SU-DHL-6 (cell line): ENCODE measurements around the gene MLH1.

ENCODE experiments used
- H2AFZ ChIP-seq: fragments of 200-600 bp; sonication (generic); 2 replicates; pipeline ENCODE4 v1.6.1; 2014; ENCODE audit warnings: low read depth, mild to moderate bottlenecking, moderate library complexity, mixed read lengths, antibody characterized with exemption, low read length; ENCODE audit not compliant: severe bottlenecking
- H3F3A ChIP-seq: fragments of 200-600 bp; shearing (Covaris generic); 2 replicates; pipeline ENCODE4 v1.6.0; 2016; ENCODE audit warnings: antibody characterized with exemption, mild to moderate bottlenecking; ENCODE audit not compliant: insufficient read depth
- H3K27ac ChIP-seq: fragments of 200-600 bp; sonication (generic); 2 replicates; pipeline ENCODE4 v1.5.1; 2016; ENCODE audit warnings: low read depth, mild to moderate bottlenecking, low read length, moderate library complexity, mixed read lengths
- H3K27me3 ChIP-seq: fragments of 200-600 bp; sonication (generic), shearing (Covaris generic); 2 replicates; pipeline ENCODE4 v1.6.0; 2014; ENCODE audit warnings: mild to moderate bottlenecking, low read length
- H3K36me3 ChIP-seq: fragments of 200-600 bp; sonication (generic); 2 replicates; pipeline ENCODE4 v1.6.1; 2014; ENCODE audit warnings: mild to moderate bottlenecking, low read length, mixed read lengths
- H3K4me2 ChIP-seq: fragments of 300-600, 200-600 bp; shearing (Covaris generic), sonication (generic); 2 replicates; pipeline ENCODE4 v1.6.0; 2014; ENCODE audit warnings: low read length, low read depth, mild to moderate bottlenecking; ENCODE audit not compliant: poor library complexity, severe bottlenecking
- H3K4me3 ChIP-seq: fragments of 200-600 bp; sonication (generic); 2 replicates; pipeline ENCODE4 v1.5.1; 2014; ENCODE audit warnings: antibody characterized with exemption, low read length, mild to moderate bottlenecking, mixed read lengths; ENCODE audit not compliant: insufficient read depth, poor library complexity, severe bottlenecking
- H3K79me2 ChIP-seq: fragments of 200-600 bp; sonication (generic); 2 replicates; pipeline ENCODE4 v1.6.1; 2014; ENCODE audit warnings: mild to moderate bottlenecking, low read length, moderate library complexity; ENCODE audit not compliant: insufficient read depth
- H3K9ac ChIP-seq: fragments of 200-600 bp; sonication (generic); 2 replicates; pipeline ENCODE4 v1.7.0; 2014; ENCODE audit warnings: mild to moderate bottlenecking, low read length
- H3K9me2 ChIP-seq: fragments of 200-600 bp; sonication (generic); replicated peaks from 2 replicates; pipeline ENCODE4 v1.6.1; 2014; ENCODE audit warnings: low read length; ENCODE audit not compliant: insufficient read depth
- H3K9me3 ChIP-seq: fragments of 200-600 bp; sonication (generic); 2 replicates; pipeline ENCODE4 v1.6.1; 2014; ENCODE audit warnings: low read length, mixed read lengths; ENCODE audit not compliant: insufficient read depth
- H4K20me1 ChIP-seq: fragments of 200-600 bp; sonication (generic); 2 replicates; pipeline ENCODE4 v1.6.1; 2014; ENCODE audit warnings: low read depth, mild to moderate bottlenecking, antibody characterized with exemption, low read length, moderate library complexity, mixed read lengths
- EZH2phosphoT487 ChIP-seq: fragments of 200-600 bp; sonication (generic), shearing (Covaris generic); conservative IDR thresholded peaks from 2 replicates; pipeline ENCODE4 v1.6.1; 2018; ENCODE audit warnings: mild to moderate bottlenecking, antibody characterized with exemption, low read length, moderate library complexity, mixed read lengths
- TF ChIP-seq, protein P1 (sequence below): fragments of 200-600 bp; sonication (generic); IDR thresholded peaks from one replicate; pipeline ENCODE4 v1.5.1; 2017; ENCODE audit warnings: antibody characterized with exemption, mild to moderate bottlenecking, low read length, moderate library complexity; ENCODE audit not compliant: insufficient read depth, poor library complexity, severe bottlenecking

The MLH1 gene

DNA sequence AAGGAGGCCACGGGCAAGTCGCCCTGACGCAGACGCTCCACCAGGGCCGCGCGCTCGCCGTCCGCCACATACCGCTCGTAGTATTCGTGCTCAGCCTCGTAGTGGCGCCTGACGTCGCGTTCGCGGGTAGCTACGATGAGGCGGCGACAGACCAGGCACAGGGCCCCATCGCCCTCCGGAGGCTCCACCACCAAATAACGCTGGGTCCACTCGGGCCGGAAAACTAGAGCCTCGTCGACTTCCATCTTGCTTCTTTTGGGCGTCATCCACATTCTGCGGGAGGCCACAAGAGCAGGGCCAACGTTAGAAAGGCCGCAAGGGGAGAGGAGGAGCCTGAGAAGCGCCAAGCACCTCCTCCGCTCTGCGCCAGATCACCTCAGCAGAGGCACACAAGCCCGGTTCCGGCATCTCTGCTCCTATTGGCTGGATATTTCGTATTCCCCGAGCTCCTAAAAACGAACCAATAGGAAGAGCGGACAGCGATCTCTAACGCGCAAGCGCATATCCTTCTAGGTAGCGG is 452 bp upstream of the MLH1 start, which contains the start of gene EPM2AIP1:
TSS of gene EPM2AIP1 (minus strand) at position 326 of the 520 bp plus-strand sequence. CDS start at position 272, 54 bp downstream.
- peak within 1 kb of the TSS; percentile 66 for H2AFZ ChIP-seq
- H3K9ac ChIP-seq, result peak within 1 kb of the TSS; percentile 78
- H3F3A ChIP-seq, result 0 out of 2 replicates have a peak, but pooled peaks cover 11% of the 10 kb centered on the region
- H3K4me2 ChIP-seq, result peak within 1 kb of the TSS; percentile 95
- H3K79me2 ChIP-seq, result peaks cover 73% of the 10 kb centered on the region
- H4K20me1 ChIP-seq, result peaks cover 13% of the 10 kb centered on the region
- no peaks in the 10 kb centered on the region for H3K27me3 ChIP-seq
- no peaks in the 10 kb centered on the region for H3K9me2 ChIP-seq
- H3K36me3 ChIP-seq, result peaks cover 40% of the 10 kb centered on the region
- H3K9me3 ChIP-seq, result no peaks in the 10 kb centered on the region
- no peak for TF ChIP-seq EZH2phosphoT487
- TF ChIP-seq, protein P1, sequence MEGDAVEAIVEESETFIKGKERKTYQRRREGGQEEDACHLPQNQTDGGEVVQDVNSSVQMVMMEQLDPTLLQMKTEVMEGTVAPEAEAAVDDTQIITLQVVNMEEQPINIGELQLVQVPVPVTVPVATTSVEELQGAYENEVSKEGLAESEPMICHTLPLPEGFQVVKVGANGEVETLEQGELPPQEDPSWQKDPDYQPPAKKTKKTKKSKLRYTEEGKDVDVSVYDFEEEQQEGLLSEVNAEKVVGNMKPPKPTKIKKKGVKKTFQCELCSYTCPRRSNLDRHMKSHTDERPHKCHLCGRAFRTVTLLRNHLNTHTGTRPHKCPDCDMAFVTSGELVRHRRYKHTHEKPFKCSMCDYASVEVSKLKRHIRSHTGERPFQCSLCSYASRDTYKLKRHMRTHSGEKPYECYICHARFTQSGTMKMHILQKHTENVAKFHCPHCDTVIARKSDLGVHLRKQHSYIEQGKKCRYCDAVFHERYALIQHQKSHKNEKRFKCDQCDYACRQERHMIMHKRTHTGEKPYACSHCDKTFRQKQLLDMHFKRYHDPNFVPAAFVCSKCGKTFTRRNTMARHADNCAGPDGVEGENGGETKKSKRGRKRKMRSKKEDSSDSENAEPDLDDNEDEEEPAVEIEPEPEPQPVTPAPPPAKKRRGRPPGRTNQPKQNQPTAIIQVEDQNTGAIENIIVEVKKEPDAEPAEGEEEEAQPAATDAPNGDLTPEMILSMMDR, result no peak
- H3K27ac ChIP-seq, result peak within 1 kb of the TSS; percentile 85
- H3K4me3 ChIP-seq, result peak within 1 kb of the TSS; percentile 78

DNA sequence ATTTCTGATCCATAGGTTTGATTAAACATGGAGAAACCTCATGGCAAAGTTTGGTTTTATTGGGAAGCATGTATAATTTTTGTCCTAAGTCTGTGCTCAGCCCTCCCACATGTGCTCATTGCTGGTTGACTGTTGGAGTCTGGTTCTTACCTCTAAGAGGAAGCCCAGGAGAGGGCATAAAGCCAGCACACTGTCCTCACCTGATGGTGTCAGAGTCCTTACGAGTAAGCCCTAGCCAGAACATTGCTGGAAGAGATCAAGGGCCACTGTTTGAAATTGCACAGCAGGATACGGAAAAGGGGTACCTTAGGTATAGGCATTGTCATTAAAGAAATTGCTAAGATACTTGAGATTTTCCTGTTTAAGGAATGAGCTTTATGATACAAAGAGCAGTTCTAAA is 21.3 kb downstream of the MLH1 start:
- Histone ChIP-seq H3K4me3 (no peak overlapping the region), H3K79me2 (no peaks in the 10 kb centered on the region), H3K27ac (no peak overlapping the region), H3K9me2 (no peaks in the 10 kb centered on the region), H3K9me3 (no peaks in the 10 kb centered on the region), H3K36me3 (peaks cover 35% of the 10 kb centered on the region; the same call in 1 of the 2 replicates), H2AFZ (no peak overlapping the region), H3K27me3 (no peaks in the 10 kb centered on the region), H4K20me1 (no peaks in the 10 kb centered on the region), H3K9ac (no peak overlapping the region), H3K4me2 (no peak overlapping the region), H3F3A (0 out of 2 replicates have a peak, but pooled peaks cover 5% of the 10 kb centered on the region)
- TF ChIP-seq, protein P1, result no peak
- no peak for TF ChIP-seq EZH2phosphoT487

DNA sequence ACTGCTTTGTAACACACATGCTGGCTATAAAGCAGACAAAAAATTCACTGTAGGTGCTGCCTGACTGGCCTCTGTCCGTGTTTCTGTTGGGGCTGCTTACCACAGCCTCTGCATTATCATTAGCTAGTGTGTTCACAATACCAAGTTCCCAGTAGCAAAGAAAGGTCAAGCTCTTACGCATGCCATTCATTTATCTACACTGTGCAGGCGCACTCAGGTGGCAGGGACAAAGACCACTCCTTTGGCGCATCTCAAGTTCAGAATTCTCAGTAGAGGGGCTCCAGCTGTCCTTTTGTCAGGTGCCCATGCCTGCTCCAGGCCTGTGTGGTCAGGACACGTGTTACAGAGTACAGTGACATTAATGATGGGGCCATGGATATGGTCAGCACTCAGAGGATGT is 22.3 kb downstream of the MLH1 start:
- Histone ChIP-seq H3K9ac (no peak overlapping the region), H3K4me2 (no peak overlapping the region), H3K9me3 (no peaks in the 10 kb centered on the region), H3K79me2 (no peaks in the 10 kb centered on the region), H3K27me3 (no peaks in the 10 kb centered on the region), H3K9me2 (no peaks in the 10 kb centered on the region), H3F3A (0 out of 2 replicates have a peak, but pooled peaks cover 5% of the 10 kb centered on the region), H4K20me1 (no peaks in the 10 kb centered on the region), H3K27ac (no peak overlapping the region), H2AFZ (no peak overlapping the region), H3K4me3 (no peak overlapping the region), H3K36me3 (peaks cover 35% of the 10 kb centered on the region; the same call in 1 of the 2 replicates)
- TF ChIP-seq, protein P1, result no peak
- TF ChIP-seq EZH2phosphoT487, result no peak
